ENCODE data around the gene RGS4. TPM values are rescaled to one million over a fixed set of nuclear protein-coding genes. Genes with fewer than 3 reads are reported as not detected.

The RGS4 gene
- total and polyA plus RNA-seq, 2 of the 13 experiments (the other 11 are each of a cell fraction or from before 2014, with no cell fraction given) = not detected

- CTCF ChIA-PET (ENCODE audit: low intra/inter-chr PET ratio, low total read pairs) = no interaction called here
- intact Hi-C loops (cut with micrococcal nuclease; ENCODE audit: unreplicated experiment) (no loop called here), in situ Hi-C loops (cut with HindIII; ENCODE audit: extremely low pct_ligation_motif_present, low pct_unique_long_range_greater_than_20kb) (no loop called here)
- BruUV-seq (replicated peaks) = no TSS peak
- Histone ChIP-seq H3K4me1 (ENCODE audit: insufficient read depth, low read length) (no peaks in the 10 kb centered on the region), H3K4me2 (ENCODE audit: low read depth, low read length) (no peak overlapping the region), H3K79me2 (ENCODE audit: insufficient read depth, low read length) (no peaks in the 10 kb centered on the region), H3K27me3 (ENCODE audit: control insufficient read depth in 1 of 2, insufficient read depth in 2 of 2, low read length in 2 of 2) (no peaks in the 10 kb centered on the region), H3K4me3 (replicated peaks in 1 of 3; ENCODE audit: insufficient read depth in 1 of 3, low read depth in 2 of 3, low read length in 3 of 3) (no peak overlapping the region), H4K20me1 (ENCODE audit: insufficient read depth, low read length) (no peaks in the 10 kb centered on the region), H3K36me3 (replicated peaks in 1 of 2; ENCODE audit: control insufficient read depth in 1 of 2, insufficient read depth in 2 of 2, low read length in 2 of 2) (no peaks in the 10 kb centered on the region), H3K9ac (ENCODE audit: insufficient read depth, low read depth, low read length) (no peak overlapping the region), H2AFZ (ENCODE audit: low read length) (no peak overlapping the region), H3K27ac (ENCODE audit: extremely low read length, insufficient read depth, low read length) (no peak overlapping the region), H3K9me3 (ENCODE audit: low read length) (no peaks in the 10 kb centered on the region)
- no peak for TF ChIP-seq EHMT2 (IDR thresholded peaks at IDR 0.05; ENCODE audit: borderline replicate concordance, low read depth, low read length)
- TF ChIP-seq ZNF30 (CRISPR knock-in tag; IDR thresholded peaks at IDR 0.05) = no peak
- no peak for TF ChIP-seq RFX5 (IDR thresholded peaks at IDR 0.05; ENCODE audit: low read depth, low read length)
- 3% methylated on average over 4 of the region's 4 CpGs for WGBS (ENCODE audit: low lambda C conversion rate)
- FAIRE-seq (no peak), ATAC-seq (no peak), DNase-seq (ENCODE audit: low spot score) (no peak)
- POLR2A ChIA-PET = no interaction called here
These were observed 55.7 kb downstream of the RGS4 start for GRCh38 chr1:163124812-163125211.

Other genes starting within 250 kb of the RGS4 start
- not detected in 2 replicates for gene CCDC190, start 208.2 kb upstream of the RGS4 start, total RNA-seq (2016; rRNA removed; fragmentation: Illumina TruSeq; extraction: Trizol)
- gene CCDC190, start 208.2 kb upstream of the RGS4 start, polyA plus RNA-seq (2011; rRNA removed) = not detected in 2 replicates
- 2.3 and 3.2 TPM in 2 replicates for gene RGS5, start 133.6 kb downstream of the RGS4 start, total RNA-seq (2016; rRNA removed; fragmentation: Illumina TruSeq; extraction: Trizol)
- gene RGS5, start 133.6 kb downstream of the RGS4 start, polyA plus RNA-seq (2011; rRNA removed) = 1.9 and 2.2 TPM in 2 replicates

Measured in HepG2 (cell line).